Measurements from ENCODE around the gene NHEJ1. TPM values are rescaled to one million over a fixed set of nuclear protein-coding genes. Genes with fewer than 3 reads are reported as not detected.

Gene NHEJ1
- polyA plus RNA-seq, 4 donors = 19.3 to 47.1 (median 36.6) TPM

DNA sequence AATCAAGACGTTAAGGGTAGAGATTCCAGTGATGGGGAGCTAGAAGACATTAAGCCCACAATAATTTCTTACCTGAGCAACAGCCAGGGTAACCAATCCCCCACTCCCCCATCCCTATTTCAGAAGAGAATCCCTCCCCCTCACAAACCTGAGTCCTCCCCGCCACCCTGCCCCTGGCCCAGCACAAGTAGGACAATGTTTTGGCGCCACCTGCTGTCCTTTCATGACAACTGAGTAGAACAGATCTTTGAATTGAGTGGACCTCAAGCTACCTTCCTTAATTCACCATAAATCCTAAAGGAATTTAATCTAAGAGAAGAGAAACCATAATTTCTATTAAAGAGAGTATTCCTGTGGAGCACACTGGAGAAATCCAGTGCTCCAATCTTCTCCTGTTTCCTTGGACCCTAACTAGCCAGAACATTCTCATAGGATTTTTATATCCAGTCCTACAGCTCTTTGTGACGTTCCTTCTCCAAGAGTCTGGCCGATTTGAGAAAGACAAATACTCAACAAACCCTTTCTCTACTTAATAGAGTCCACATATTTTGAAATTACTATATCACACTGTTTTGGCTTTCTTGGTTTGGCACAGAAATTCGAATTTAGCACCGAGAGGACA lies 41.1 kb downstream of the NHEJ1 start:
- H3K36me3 ChIP-seq (ENCODE audit: control insufficient read depth in 3 of 3, insufficient read depth in 2 of 3, low read depth in 1 of 3, low read length in 3 of 3) = peaks cover 0 to 2% (median 0%) of the 10 kb centered on the region in 3 donors
- H3K4me3 ChIP-seq (ENCODE audit: low read depth in 1 of 3, low read length in 3 of 3) = no peak overlapping the region
- FAIRE-seq (no peak), DNase-seq (peak; percentile 74 to 82)
- peaks cover 0 to 75% (median 8%) of the 10 kb centered on the region in 3 donors for H3K4me1 ChIP-seq (ENCODE audit: control insufficient read depth in 3 of 3, insufficient read depth in 2 of 3, low read depth in 1 of 3, low read length in 2 of 3)
- H3K9me3 ChIP-seq (ENCODE audit: control insufficient read depth in 2 of 2, insufficient read depth in 1 of 2, low read depth in 1 of 2, low read length in 1 of 2) = no peaks in the 10 kb centered on the region
- H3K27me3 ChIP-seq (ENCODE audit: control insufficient read depth in 3 of 3, insufficient read depth in 3 of 3, low read length in 3 of 3) = no peaks in the 10 kb centered on the region
- H3K27ac ChIP-seq (ENCODE audit: low read depth in 1 of 3, low read length in 2 of 3) = no peak overlapping the region
- 54 to 60% (median 57%) methylated on average over 7 of the region's 7 CpGs for WGBS, 3 donors

DNA sequence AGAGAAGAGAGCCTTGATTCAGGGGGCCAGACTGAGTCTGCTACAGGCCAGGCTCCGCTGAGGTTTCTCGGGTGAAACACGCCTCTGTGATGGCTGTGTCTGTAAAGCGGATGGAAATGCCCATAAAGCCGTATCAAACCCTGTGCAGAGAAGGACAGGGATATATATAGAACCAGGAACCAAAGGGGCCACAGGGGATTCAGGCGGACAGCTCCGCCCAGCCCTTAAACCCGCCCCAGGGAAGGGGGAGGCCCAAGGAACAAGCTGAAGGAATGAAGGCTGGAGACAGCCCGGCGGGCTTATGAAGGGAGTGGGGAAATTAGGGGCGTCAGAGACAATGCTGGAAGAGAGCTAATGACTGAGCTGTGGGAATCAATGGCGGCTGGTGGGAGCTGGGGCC lies 42.1 kb downstream of the NHEJ1 start:
- Histone ChIP-seq H3K27ac (ENCODE audit: low read depth in 1 of 3, low read length in 2 of 3) (peak overlapping the region in 1 of 3 donors; percentile 46), H3K4me1 (ENCODE audit: control insufficient read depth in 3 of 3, insufficient read depth in 2 of 3, low read depth in 1 of 3, low read length in 2 of 3) (peaks cover 0 to 67% (median 5%) of the 10 kb centered on the region in 3 donors), H3K9me3 (ENCODE audit: control insufficient read depth in 2 of 2, insufficient read depth in 1 of 2, low read depth in 1 of 2, low read length in 1 of 2) (no peaks in the 10 kb centered on the region), H3K4me3 (ENCODE audit: low read depth in 1 of 3, low read length in 3 of 3) (no peak overlapping the region), H3K36me3 (ENCODE audit: control insufficient read depth in 3 of 3, insufficient read depth in 2 of 3, low read depth in 1 of 3, low read length in 3 of 3) (peaks cover 0 to 2% (median 0%) of the 10 kb centered on the region in 3 donors), H3K27me3 (ENCODE audit: control insufficient read depth in 3 of 3, insufficient read depth in 3 of 3, low read length in 3 of 3) (no peaks in the 10 kb centered on the region)
- DNase-seq (peak in 1 of 2 donors; percentile 66), FAIRE-seq (no peak)
- WGBS, 3 donors = 72 to 88% (median 83%) methylated on average over 11 to 12 of the region's 12 CpGs

- DNase-seq (peak; percentile 26 to 55), FAIRE-seq (no peak)
- WGBS, 3 donors = 36 to 73% (median 44%) methylated on average over 8 of the region's 8 CpGs
- Histone ChIP-seq H3K9me3 (ENCODE audit: control insufficient read depth in 2 of 2, insufficient read depth in 1 of 2, low read depth in 1 of 2, low read length in 1 of 2) (no peaks in the 10 kb centered on the region), H3K27ac (ENCODE audit: low read depth in 1 of 3, low read length in 2 of 3) (peak overlapping the region in 2 of 3 donors; percentile 16 to 53), H3K36me3 (ENCODE audit: control insufficient read depth in 3 of 3, insufficient read depth in 2 of 3, low read depth in 1 of 3, low read length in 3 of 3) (peaks cover 0 to 2% (median 0%) of the 10 kb centered on the region in 3 donors), H3K27me3 (ENCODE audit: control insufficient read depth in 3 of 3, insufficient read depth in 3 of 3, low read length in 3 of 3) (no peaks in the 10 kb centered on the region), H3K4me3 (ENCODE audit: low read depth in 1 of 3, low read length in 3 of 3) (no peak overlapping the region), H3K4me1 (ENCODE audit: control insufficient read depth in 3 of 3, insufficient read depth in 2 of 3, low read depth in 1 of 3, low read length in 2 of 3) (peaks cover 0 to 67% (median 5%) of the 10 kb centered on the region in 3 donors)
Observed at GRCh38 chr2:219116776-219117646, 43.6 kb downstream of the NHEJ1 start.

DNA sequence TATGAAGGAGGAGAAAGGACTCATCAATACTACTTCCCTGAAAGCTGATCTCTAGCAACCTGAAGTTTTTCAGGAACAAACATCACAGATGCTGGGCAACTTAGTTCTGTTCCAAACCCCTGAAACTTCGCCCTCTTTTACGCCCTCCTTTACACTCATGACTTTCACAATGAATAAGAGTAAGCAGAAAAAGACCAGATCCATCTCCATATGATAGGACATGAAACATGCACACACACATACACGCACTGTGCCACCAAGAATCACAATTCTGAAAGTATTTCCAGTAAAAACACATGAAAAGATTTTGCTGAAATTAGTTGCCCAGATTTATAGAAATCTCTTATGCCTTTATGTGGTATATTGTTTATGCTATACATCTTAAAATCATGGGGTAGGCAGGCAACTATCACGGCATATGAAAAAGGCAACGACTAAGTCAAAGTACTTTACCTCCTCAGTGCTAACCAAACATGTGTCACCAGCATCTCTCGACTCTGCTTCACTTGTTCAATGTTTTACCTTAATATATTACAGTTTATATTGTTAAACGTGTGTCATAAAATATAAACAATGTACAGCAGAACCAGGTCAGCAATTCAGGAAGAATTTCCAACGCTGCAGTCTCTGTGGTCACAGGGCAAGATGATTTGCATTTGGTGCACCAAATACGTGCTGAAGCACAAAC lies 47.8 kb downstream of the NHEJ1 start:
- H3K36me3 ChIP-seq (ENCODE audit: control insufficient read depth in 3 of 3, insufficient read depth in 2 of 3, low read depth in 1 of 3, low read length in 3 of 3) = peaks cover 0 to 3% (median 2%) of the 10 kb centered on the region in 3 donors
- DNase-seq (peak in 1 of 2 donors; percentile 39), FAIRE-seq (no peak)
- H3K27me3 ChIP-seq (ENCODE audit: control insufficient read depth in 3 of 3, insufficient read depth in 3 of 3, low read length in 3 of 3) = no peaks in the 10 kb centered on the region
- peaks cover 5 to 74% (median 14%) of the 10 kb centered on the region in 3 donors for H3K4me1 ChIP-seq (ENCODE audit: control insufficient read depth in 3 of 3, insufficient read depth in 2 of 3, low read depth in 1 of 3, low read length in 2 of 3)
- no peaks in the 10 kb centered on the region for H3K9me3 ChIP-seq (ENCODE audit: control insufficient read depth in 2 of 2, insufficient read depth in 1 of 2, low read depth in 1 of 2, low read length in 1 of 2)
- no peak overlapping the region for H3K4me3 ChIP-seq (ENCODE audit: low read depth in 1 of 3, low read length in 3 of 3)
- peak overlapping the region in 1 of 3 donors; percentile 76 for H3K27ac ChIP-seq (ENCODE audit: low read depth in 1 of 3, low read length in 2 of 3)
- 36 to 58% (median 47%) methylated on average over 9 of the region's 9 CpGs for WGBS, 3 donors

- DNase-seq (peak; percentile 18 to 46), FAIRE-seq (no peak)
- Histone ChIP-seq H3K36me3 (ENCODE audit: control insufficient read depth in 3 of 3, insufficient read depth in 2 of 3, low read depth in 1 of 3, low read length in 3 of 3) (peaks cover 0 to 3% (median 0%) of the 10 kb centered on the region in 3 donors), H3K9me3 (ENCODE audit: control insufficient read depth in 2 of 2, insufficient read depth in 1 of 2, low read depth in 1 of 2, low read length in 1 of 2) (no peaks in the 10 kb centered on the region), H3K27me3 (ENCODE audit: control insufficient read depth in 3 of 3, insufficient read depth in 3 of 3, low read length in 3 of 3) (no peaks in the 10 kb centered on the region), H3K4me1 (ENCODE audit: control insufficient read depth in 3 of 3, insufficient read depth in 2 of 3, low read depth in 1 of 3, low read length in 2 of 3) (peaks cover 5 to 71% (median 10%) of the 10 kb centered on the region in 3 donors), H3K27ac (ENCODE audit: low read depth in 1 of 3, low read length in 2 of 3) (peak overlapping the region in 1 of 3 donors; percentile 76), H3K4me3 (ENCODE audit: low read depth in 1 of 3, low read length in 3 of 3) (no peak overlapping the region)
- 72 to 85% (median 80%) methylated on average over 2 of the region's 2 CpGs for WGBS, 3 donors
Observed at GRCh38 chr2:219112062-219112406, 48.6 kb downstream of the NHEJ1 start.

GRCh38 chr2:219111375-219112061 lies 49.1 kb downstream of the NHEJ1 start:
- DNase-seq = peak; percentile 33 to 59
- H3K4me3 ChIP-seq (ENCODE audit: low read depth in 1 of 3, low read length in 3 of 3) = no peak overlapping the region
- peaks cover 0 to 3% (median 0%) of the 10 kb centered on the region in 3 donors for H3K36me3 ChIP-seq (ENCODE audit: control insufficient read depth in 3 of 3, insufficient read depth in 2 of 3, low read depth in 1 of 3, low read length in 3 of 3)
- FAIRE-seq = no peak
- H3K9me3 ChIP-seq (ENCODE audit: control insufficient read depth in 2 of 2, insufficient read depth in 1 of 2, low read depth in 1 of 2, low read length in 1 of 2) = no peaks in the 10 kb centered on the region
- H3K27me3 ChIP-seq (ENCODE audit: control insufficient read depth in 3 of 3, insufficient read depth in 3 of 3, low read length in 3 of 3) = no peaks in the 10 kb centered on the region
- H3K4me1 ChIP-seq (ENCODE audit: control insufficient read depth in 3 of 3, insufficient read depth in 2 of 3, low read depth in 1 of 3, low read length in 2 of 3) = peaks cover 5 to 66% (median 10%) of the 10 kb centered on the region in 3 donors
- peak overlapping the region in 1 of 3 donors; percentile 76 for H3K27ac ChIP-seq (ENCODE audit: low read depth in 1 of 3, low read length in 2 of 3)
- 29 to 63% (median 45%) methylated on average over 5 of the region's 5 CpGs for WGBS, 3 donors

DNA sequence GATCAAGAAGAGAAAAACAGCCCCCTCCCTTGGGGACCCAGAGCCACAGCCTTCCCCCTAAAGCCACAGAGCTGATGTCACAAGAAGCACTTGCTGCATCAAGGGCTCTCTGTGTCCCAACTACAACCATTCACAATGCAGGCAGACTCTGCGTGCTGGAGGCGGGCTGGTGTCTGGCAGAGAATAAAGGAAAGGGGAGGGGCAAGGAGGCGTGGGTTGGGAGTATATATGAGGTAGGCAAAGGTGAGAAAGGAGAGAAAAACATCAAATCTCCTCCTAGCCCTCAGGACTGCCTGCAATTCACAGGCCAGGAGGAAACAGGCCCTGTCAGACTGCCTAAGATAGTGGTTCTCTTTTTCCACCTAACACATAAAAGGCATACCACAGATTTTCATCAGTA lies 51.1 kb downstream of the NHEJ1 start:
- FAIRE-seq = no peak

More for the DNA sequence above, 51.1 kb downstream of the NHEJ1 start:
- peaks cover 0 to 3% (median 0%) of the 10 kb centered on the region in 3 donors for H3K36me3 ChIP-seq (ENCODE audit: control insufficient read depth in 3 of 3, insufficient read depth in 2 of 3, low read depth in 1 of 3, low read length in 3 of 3)
- H3K4me1 ChIP-seq (ENCODE audit: control insufficient read depth in 3 of 3, insufficient read depth in 2 of 3, low read depth in 1 of 3, low read length in 2 of 3) = peaks cover 5 to 56% (median 10%) of the 10 kb centered on the region in 3 donors
- no peaks in the 10 kb centered on the region for H3K27me3 ChIP-seq (ENCODE audit: control insufficient read depth in 3 of 3, insufficient read depth in 3 of 3, low read length in 3 of 3)
- peak; percentile 61 to 82 for DNase-seq
- 16 to 52% (median 29%) methylated on average over 3 of the region's 3 CpGs for WGBS, 3 donors
- no peak overlapping the region for H3K4me3 ChIP-seq (ENCODE audit: low read depth in 1 of 3, low read length in 3 of 3)
- peak overlapping the region in 1 of 3 donors; percentile 56 for H3K27ac ChIP-seq (ENCODE audit: low read depth in 1 of 3, low read length in 2 of 3)
- no peaks in the 10 kb centered on the region for H3K9me3 ChIP-seq (ENCODE audit: control insufficient read depth in 2 of 2, insufficient read depth in 1 of 2, low read depth in 1 of 2, low read length in 1 of 2)

Data from small intestine (tissue), 7 donors.